Mucosa of descending colon (tissue), 3 donors: ENCODE results near the gene ART4. TPM values are rescaled to one million over a fixed set of nuclear protein-coding genes. Genes with fewer than 3 reads are reported as not detected.

Source experiments
- ATAC-seq: fragments of 200-7000 bp; cut with Tn5 transposase; one replicate; pipeline ENCODE4 v1.9.1; 2020; ENCODE audit warnings: mild to moderate bottlenecking, moderate library complexity
- DNase-seq, 3 donors: peaks; one replicate each; pipeline ENCODE4 v3.0.0-alpha.2; 2020
- H3K36me3 ChIP-seq: fragments of 200-600 bp; one replicate; pipeline ENCODE4 v1.8.0; 2021; ENCODE audit warnings: low read depth, mild to moderate bottlenecking
- H3K4me1 ChIP-seq: fragments of 200-600 bp; one replicate; pipeline ENCODE4 v1.8.0; 2021; ENCODE audit warnings: low read depth, mild to moderate bottlenecking
- H3K4me3 ChIP-seq: fragments of 200-600 bp; one replicate; pipeline ENCODE4 v1.8.0; 2021; ENCODE audit warnings: mild to moderate bottlenecking
- H3K9me3 ChIP-seq: fragments of 200-600 bp; one replicate; pipeline ENCODE4 v1.8.0; 2021; ENCODE audit warnings: mild to moderate bottlenecking
- intact Hi-C, 2 donors: fragments of 100-400 bp; cut with DNase I in 1 of 2; cut with micrococcal nuclease in 1 of 2; formaldehyde crosslinking; loops; one replicate each; pipeline versions ENCODE4 v1.11.0 to v1.11.1; 2022; cut with DNase I, micrococcal nuclease
- total RNA-seq, 3 donors: library from RNA; stranded (reverse); fragmentation: NEBNext Ultra II Directional in 2 of 3; extraction: Animal tissue kit (Norgen Biotek cat#: 25700) in 2 of 3; gene quantifications; one replicate each; pipeline versions ENCODE4 v1.2.1 to v1.2.4, GENCODE V29; 2021 to 2023
- TF ChIP-seq, protein P1 (sequence below): fragments of 200-600 bp; IDR thresholded peaks from one replicate; pipeline ENCODE4 v1.8.0; 2022; ENCODE audit warnings: antibody characterized with exemption, mild to moderate bottlenecking
- donor health status: DM: no; HTN: no; CAD: no; lungs with moderate emphysema.
- donor health status: DM: no; HTN: no; CAD: no.
- donor health status: DM: no; HTN: yes; CAD: no.

The ART4 gene
- total RNA-seq, 3 donors from 2014 or later, result 0.06 to 1.9 (median 0.54) TPM

DNA sequence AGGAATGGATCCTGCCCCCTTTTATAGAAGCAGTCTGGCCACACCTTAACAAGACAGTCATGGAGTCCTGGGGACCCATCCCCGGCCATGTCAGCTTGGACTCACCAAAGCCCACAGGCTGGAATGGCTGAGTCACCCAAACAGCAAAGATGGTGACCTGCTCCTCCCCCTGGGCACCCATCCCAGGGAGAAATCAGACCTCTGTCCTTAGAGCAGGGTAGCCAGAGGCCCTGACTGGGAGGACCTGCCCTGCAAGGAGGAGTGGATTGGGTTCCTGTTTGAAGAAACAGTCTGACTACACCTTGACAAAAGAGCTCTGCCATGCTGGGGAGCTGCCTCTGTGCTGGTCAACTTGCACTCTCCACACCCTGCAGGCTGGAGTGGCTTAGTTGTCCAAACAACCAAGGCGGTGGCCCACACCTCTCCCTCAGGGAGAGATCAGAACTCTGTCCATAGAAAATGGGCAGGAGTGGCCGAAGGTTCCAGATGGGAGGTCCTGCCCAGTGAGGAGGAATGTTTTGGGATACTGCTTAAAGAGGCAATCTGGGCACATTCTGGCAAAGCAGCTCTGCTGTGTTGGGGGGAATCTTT lies 25.7 kb upstream of the ART4 start:
- ATAC-seq, result no peak
- no peak overlapping the region for H3K4me3 ChIP-seq
- no peaks in the 10 kb centered on the region for H3K4me1 ChIP-seq
- peaks cover 3% of the 10 kb centered on the region for H3K9me3 ChIP-seq
- no peak for DNase-seq
- intact Hi-C loops, result no loop called here
- TF ChIP-seq, protein P1, sequence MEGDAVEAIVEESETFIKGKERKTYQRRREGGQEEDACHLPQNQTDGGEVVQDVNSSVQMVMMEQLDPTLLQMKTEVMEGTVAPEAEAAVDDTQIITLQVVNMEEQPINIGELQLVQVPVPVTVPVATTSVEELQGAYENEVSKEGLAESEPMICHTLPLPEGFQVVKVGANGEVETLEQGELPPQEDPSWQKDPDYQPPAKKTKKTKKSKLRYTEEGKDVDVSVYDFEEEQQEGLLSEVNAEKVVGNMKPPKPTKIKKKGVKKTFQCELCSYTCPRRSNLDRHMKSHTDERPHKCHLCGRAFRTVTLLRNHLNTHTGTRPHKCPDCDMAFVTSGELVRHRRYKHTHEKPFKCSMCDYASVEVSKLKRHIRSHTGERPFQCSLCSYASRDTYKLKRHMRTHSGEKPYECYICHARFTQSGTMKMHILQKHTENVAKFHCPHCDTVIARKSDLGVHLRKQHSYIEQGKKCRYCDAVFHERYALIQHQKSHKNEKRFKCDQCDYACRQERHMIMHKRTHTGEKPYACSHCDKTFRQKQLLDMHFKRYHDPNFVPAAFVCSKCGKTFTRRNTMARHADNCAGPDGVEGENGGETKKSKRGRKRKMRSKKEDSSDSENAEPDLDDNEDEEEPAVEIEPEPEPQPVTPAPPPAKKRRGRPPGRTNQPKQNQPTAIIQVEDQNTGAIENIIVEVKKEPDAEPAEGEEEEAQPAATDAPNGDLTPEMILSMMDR, result no peak
- H3K36me3 ChIP-seq, result no peaks in the 10 kb centered on the region

DNA sequence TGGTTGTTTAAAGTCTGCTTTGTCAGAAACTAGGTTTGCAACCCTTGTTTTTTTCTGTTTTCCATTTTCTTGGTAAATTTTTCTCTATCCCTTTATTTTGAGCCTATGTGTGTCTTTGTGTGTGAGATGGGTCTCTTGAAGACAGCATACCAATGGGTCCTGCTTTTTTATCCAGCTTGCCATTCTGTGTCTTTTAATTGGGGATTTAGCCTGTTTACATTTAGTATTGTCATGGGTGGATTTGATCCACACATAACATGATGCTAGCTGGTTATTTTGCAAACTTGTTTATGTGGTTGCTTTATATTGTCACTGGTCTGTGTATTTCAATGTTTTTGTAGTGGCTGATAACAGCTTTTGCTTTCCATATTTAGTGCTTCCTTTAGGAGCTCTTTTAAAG lies 17.2 kb upstream of the ART4 start:
- H3K4me1 ChIP-seq, result no peaks in the 10 kb centered on the region
- peaks cover 7% of the 10 kb centered on the region for H3K9me3 ChIP-seq
- H3K4me3 ChIP-seq, result no peak overlapping the region
- DNase-seq (no peak), ATAC-seq (no peak)
- intact Hi-C loops, result no loop called here
- TF ChIP-seq, protein P1, result no peak
- no peaks in the 10 kb centered on the region for H3K36me3 ChIP-seq

DNA sequence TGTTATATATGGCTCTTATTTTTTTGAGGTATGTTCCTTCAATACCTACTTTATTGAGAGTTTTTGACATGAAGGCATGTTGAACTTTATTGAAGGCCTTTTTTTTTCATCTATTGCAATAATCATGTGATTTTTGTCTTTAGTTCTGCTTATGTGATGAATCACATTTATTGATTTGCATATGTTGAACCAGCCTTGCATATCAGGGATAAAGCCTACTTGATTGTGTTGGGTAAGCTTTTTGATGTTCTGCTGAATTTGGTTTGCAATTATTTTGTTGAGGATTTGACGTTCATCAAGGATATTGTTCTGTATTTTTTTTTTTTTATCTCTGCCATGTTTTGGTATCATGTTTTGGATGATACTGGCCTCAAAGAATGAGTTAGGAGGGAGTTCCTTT lies 15.2 kb upstream of the ART4 start:
- H3K36me3 ChIP-seq, result no peaks in the 10 kb centered on the region
- intact Hi-C loops, result no loop called here

DNA sequence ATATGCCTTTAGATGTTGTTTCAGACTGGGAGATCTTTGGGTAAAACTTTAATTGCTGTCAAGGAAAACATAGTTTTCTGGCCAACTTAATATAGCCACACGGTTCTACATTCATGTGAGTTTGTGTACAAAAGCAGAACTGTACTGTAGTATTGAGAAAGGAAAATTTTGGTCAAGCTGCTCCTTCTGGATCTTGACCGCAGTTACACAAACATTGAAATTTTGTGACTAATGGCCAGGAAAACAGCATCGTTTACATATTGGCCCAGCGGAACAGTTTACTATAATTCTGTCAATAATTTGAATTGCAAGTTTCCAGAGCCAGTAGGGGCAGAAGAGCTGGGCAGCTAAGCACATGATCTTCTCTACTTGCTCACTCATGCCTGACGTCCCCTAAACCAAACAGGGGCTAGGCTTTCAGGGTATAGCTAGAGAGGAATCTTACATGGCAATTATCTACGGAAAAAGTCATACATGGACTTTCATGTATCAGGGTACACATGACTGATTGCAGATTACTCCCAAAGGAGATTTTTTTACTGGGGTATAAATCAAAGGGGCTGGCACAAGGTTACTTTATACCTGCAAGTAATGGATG lies 11.4 kb upstream of the ART4 start:
- TF ChIP-seq, protein P1, result no peak
- H3K36me3 ChIP-seq, result no peaks in the 10 kb centered on the region
- no peak overlapping the region for H3K4me3 ChIP-seq
- intact Hi-C loops, result no loop called here
- ATAC-seq, result no peak
- DNase-seq, result no peak
- H3K4me1 ChIP-seq, result no peaks in the 10 kb centered on the region
- H3K9me3 ChIP-seq, result no peaks in the 10 kb centered on the region

More for the DNA sequence above, 15.2 kb upstream of the ART4 start:
- DNase-seq, result no peak
- Histone ChIP-seq H3K9me3 (peaks cover 7% of the 10 kb centered on the region), H3K4me1 (no peaks in the 10 kb centered on the region), H3K4me3 (no peak overlapping the region)
- no peak for ATAC-seq
- TF ChIP-seq, protein P1, result no peak

DNA sequence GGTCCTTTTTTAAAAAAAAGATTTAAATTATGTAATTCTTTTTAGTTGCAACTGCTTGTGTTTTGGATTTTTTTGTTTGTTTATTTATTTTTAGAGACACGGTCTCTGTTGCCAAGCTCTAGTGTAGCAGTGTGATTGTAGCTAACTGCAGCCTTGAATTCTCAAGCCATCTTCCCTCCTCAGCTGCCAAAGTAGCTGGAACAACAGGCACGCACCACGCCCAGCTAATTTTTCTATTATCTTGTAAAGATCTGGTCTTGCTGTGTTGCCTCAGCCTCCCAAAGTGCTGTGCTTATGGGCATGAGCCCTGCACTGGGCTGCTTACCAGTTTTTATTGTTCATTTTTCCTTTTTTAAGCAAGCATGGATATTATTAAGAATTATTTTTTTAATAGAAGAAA lies 10.6 kb upstream of the ART4 start:
- H3K4me3 ChIP-seq, result no peak overlapping the region
- H3K36me3 ChIP-seq, result no peaks in the 10 kb centered on the region
- DNase-seq (no peak), ATAC-seq (no peak)
- H3K4me1 ChIP-seq, result no peaks in the 10 kb centered on the region
- intact Hi-C loops, result no loop called here
- H3K9me3 ChIP-seq, result no peaks in the 10 kb centered on the region
- TF ChIP-seq, protein P1, result no peak
